GM18870 (cell line): ENCODE measurements around the gene CNTFR.

Experiments
- ATAC-seq: cut with Tn5 transposase; IDR thresholded peaks from one replicate; pipeline ENCODE4 v1.9.1; 2021; ENCODE audit warnings: moderate library complexity; ENCODE audit not compliant: unreplicated experiment

The CNTFR gene

GRCh38 chr9:34510497-34511468, 78.7 kb downstream of the CNTFR start:
- no peak for ATAC-seq

GRCh38 chr9:34508951-34509350, 80.6 kb downstream of the CNTFR start:
- ATAC-seq: no peak

- ATAC-seq: no peak
Observed at GRCh38 chr9:34508463-34508862, 81.1 kb downstream of the CNTFR start.

- ATAC-seq: no peak
Observed at GRCh38 chr9:34507966-34508365, 81.6 kb downstream of the CNTFR start.

- ATAC-seq: no peak
Observed at GRCh38 chr9:34507556-34507955, 82.0 kb downstream of the CNTFR start.

GRCh38 chr9:34506623-34507022, 82.9 kb downstream of the CNTFR start:
- no peak for ATAC-seq

GRCh38 chr9:34505370-34506120, 84.0 kb downstream of the CNTFR start:
- ATAC-seq: no peak

GRCh38 chr9:34503406-34503805, 86.1 kb downstream of the CNTFR start:
- ATAC-seq: no peak

- ATAC-seq: no peak
Observed at GRCh38 chr9:34502891-34503290, 86.6 kb downstream of the CNTFR start.

GRCh38 chr9:34502471-34502870, 87.1 kb downstream of the CNTFR start:
- ATAC-seq: no peak

GRCh38 chr9:34501889-34502425, 87.6 kb downstream of the CNTFR start:
- ATAC-seq: no peak
